ENCODE data around the gene TERB2.
"Not testable (repeated sequence)": the region's sequence is repeated elsewhere in the genome, so short reads cannot be mapped to it uniquely, and the experiment has no call there.

DNA sequence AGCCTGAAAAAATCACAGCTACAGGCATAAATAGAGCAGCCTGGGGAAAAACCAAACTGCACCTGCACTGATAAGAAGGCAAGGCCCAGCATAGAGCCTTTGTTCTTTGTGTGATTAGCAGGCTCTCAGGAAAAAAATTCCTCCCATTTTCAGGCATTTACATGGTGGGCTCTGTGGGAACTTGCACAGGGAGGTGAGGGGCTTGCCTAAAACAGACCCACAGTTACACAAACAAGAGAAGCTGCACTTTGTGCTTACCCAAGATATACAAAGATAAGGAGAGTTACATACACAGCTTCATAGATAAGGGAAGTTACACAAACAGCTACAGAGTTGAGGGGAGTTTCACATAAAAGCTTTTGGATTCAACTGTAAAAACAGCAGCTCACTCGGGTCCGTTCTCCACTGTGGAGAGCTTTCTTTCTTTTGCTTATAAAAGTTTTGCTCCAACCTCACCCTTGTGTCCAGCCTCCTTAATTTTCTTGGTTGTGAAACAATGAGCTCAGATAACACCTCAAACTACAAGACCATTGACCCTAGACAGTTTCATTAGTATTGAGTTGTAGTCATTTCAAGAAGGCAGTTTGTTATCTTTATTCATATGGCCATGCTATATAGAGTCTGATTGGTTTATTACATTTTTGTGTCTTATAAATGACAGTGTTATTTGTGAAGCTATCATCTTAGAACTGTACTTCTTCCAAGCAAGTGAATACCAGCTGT, 23.3 kb downstream of the TERB2 start:
- TF ChIP-seq, protein P1, sequence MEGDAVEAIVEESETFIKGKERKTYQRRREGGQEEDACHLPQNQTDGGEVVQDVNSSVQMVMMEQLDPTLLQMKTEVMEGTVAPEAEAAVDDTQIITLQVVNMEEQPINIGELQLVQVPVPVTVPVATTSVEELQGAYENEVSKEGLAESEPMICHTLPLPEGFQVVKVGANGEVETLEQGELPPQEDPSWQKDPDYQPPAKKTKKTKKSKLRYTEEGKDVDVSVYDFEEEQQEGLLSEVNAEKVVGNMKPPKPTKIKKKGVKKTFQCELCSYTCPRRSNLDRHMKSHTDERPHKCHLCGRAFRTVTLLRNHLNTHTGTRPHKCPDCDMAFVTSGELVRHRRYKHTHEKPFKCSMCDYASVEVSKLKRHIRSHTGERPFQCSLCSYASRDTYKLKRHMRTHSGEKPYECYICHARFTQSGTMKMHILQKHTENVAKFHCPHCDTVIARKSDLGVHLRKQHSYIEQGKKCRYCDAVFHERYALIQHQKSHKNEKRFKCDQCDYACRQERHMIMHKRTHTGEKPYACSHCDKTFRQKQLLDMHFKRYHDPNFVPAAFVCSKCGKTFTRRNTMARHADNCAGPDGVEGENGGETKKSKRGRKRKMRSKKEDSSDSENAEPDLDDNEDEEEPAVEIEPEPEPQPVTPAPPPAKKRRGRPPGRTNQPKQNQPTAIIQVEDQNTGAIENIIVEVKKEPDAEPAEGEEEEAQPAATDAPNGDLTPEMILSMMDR (IDR thresholded peaks at IDR 0.05), result not testable (repeated sequence)
- not testable (repeated sequence) for TF ChIP-seq POLR2A (IDR thresholded peaks at IDR 0.05)

All from heart left ventricle (tissue), 13 donors.